ENCODE results near the gene RNF11.
"Not testable (repeated sequence)": the region's sequence is repeated elsewhere in the genome, so short reads cannot be mapped to it uniquely, and the experiment has no call there.

The RNF11 gene

GRCh38 chr1:51231120-51231519 lies 5.0 kb upstream of the RNF11 start:
- H3K4me1 ChIP-seq (ENCODE audit: control insufficient read depth, low read depth, low read length) = peaks cover 5% of the 10 kb centered on the region

GRCh38 chr1:51231896-51232295 lies 4.2 kb upstream of the RNF11 start:
- Histone ChIP-seq H3K36me3 (ENCODE audit: control insufficient read depth, low read depth, low read length) (no peaks in the 10 kb centered on the region), H3K4me1 (ENCODE audit: control insufficient read depth, low read depth, low read length) (peaks cover 5% of the 10 kb centered on the region), H3K9ac (ENCODE audit: low read length) (no peak overlapping the region), H3K9me3 (ENCODE audit: control insufficient read depth, low read depth, low read length) (no peaks in the 10 kb centered on the region), H3K27ac (ENCODE audit: low read length) (no peak overlapping the region), H3K4me3 (ENCODE audit: low read length) (no peak overlapping the region), H3K27me3 (ENCODE audit: control insufficient read depth, insufficient read depth, low read length) (peaks cover 15% of the 10 kb centered on the region)

More at GRCh38 chr1:51231120-51231519, 5.0 kb upstream of the RNF11 start:
- Histone ChIP-seq H3K9ac (ENCODE audit: low read length) (no peak overlapping the region), H3K27ac (ENCODE audit: low read length) (no peak overlapping the region), H3K9me3 (ENCODE audit: control insufficient read depth, low read depth, low read length) (no peaks in the 10 kb centered on the region), H3K4me3 (ENCODE audit: low read length) (no peak overlapping the region), H3K36me3 (ENCODE audit: control insufficient read depth, low read depth, low read length) (no peaks in the 10 kb centered on the region), H3K27me3 (ENCODE audit: control insufficient read depth, insufficient read depth, low read length) (peaks cover 15% of the 10 kb centered on the region)

- peaks cover 14% of the 10 kb centered on the region for H3K4me1 ChIP-seq (ENCODE audit: control insufficient read depth, low read depth, low read length)
- peaks cover 15% of the 10 kb centered on the region for H3K27me3 ChIP-seq (ENCODE audit: control insufficient read depth, insufficient read depth, low read length)
- not testable (repeated sequence) for H3K9ac ChIP-seq (ENCODE audit: low read length); H3K27ac ChIP-seq (ENCODE audit: low read length); H3K36me3 ChIP-seq (ENCODE audit: control insufficient read depth, low read depth, low read length); H3K4me3 ChIP-seq (ENCODE audit: low read length); H3K9me3 ChIP-seq (ENCODE audit: control insufficient read depth, low read depth, low read length)
These were observed 1.8 kb upstream of the RNF11 start for GRCh38 chr1:51234236-51234635.

- no peaks in the 10 kb centered on the region for H3K36me3 ChIP-seq (ENCODE audit: control insufficient read depth, low read depth, low read length)
- no peak overlapping the region for H3K4me3 ChIP-seq (ENCODE audit: low read length)
- H3K4me1 ChIP-seq (ENCODE audit: control insufficient read depth, low read depth, low read length) = peaks cover 14% of the 10 kb centered on the region
- H3K27me3 ChIP-seq (ENCODE audit: control insufficient read depth, insufficient read depth, low read length) = peaks cover 15% of the 10 kb centered on the region
- no peak overlapping the region for H3K27ac ChIP-seq (ENCODE audit: low read length)
- H3K9ac ChIP-seq (ENCODE audit: low read length) = no peak overlapping the region
- no peaks in the 10 kb centered on the region for H3K9me3 ChIP-seq (ENCODE audit: control insufficient read depth, low read depth, low read length)
These were observed 1.2 kb upstream of the RNF11 start for GRCh38 chr1:51234721-51235425.

GRCh38 chr1:51236531-51237350 lies 668 bp downstream of the RNF11 start:
- Histone ChIP-seq H3K4me3 (ENCODE audit: low read length) (peak overlapping the region; percentile 98), H3K36me3 (ENCODE audit: control insufficient read depth, low read depth, low read length) (no peaks in the 10 kb centered on the region), H3K27me3 (ENCODE audit: control insufficient read depth, insufficient read depth, low read length) (peaks cover 15% of the 10 kb centered on the region), H3K9me3 (ENCODE audit: control insufficient read depth, low read depth, low read length) (no peaks in the 10 kb centered on the region), H3K9ac (ENCODE audit: low read length) (peak overlapping the region; percentile 84), H3K4me1 (ENCODE audit: control insufficient read depth, low read depth, low read length) (peaks cover 18% of the 10 kb centered on the region), H3K27ac (ENCODE audit: low read length) (peak overlapping the region; percentile 19)

DNA sequence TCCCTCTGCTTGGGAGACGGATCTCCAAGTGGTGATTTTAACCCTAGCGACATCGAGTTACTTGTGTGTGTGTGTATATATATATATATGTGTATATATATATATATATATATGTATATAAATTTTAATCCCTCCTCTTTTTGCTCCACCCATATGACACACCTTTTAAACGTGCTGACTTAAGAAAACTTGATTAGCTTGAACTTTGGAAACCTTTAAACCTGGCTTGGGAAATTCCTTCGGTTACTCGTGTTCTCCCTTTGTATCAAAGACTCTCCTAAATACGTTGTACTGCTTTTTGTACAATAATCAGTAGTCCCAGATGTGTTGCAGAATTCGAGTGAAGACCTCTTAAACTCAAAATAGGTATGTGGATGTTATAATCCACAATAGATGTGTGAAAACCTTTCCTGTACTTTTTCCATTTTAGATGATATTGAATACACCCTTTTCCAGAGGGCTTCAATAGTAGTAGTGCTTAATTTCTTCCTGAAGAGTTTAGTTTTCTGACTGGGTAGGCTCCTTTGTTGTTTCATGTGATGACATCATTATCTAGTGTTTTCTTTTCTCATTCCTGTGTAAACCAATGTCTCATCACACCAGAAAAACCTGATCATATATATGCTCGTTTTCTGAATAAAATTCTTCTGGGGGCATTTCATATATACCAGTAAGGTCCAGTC lies 1.4 kb downstream of the RNF11 start:
- Histone ChIP-seq H3K36me3 (ENCODE audit: control insufficient read depth, low read depth, low read length) (no peaks in the 10 kb centered on the region), H3K27ac (ENCODE audit: low read length) (no peak overlapping the region), H3K4me3 (ENCODE audit: low read length) (peak overlapping the region; percentile 98), H3K9ac (ENCODE audit: low read length) (peak overlapping the region; percentile 29), H3K27me3 (ENCODE audit: control insufficient read depth, insufficient read depth, low read length) (peaks cover 15% of the 10 kb centered on the region), H3K9me3 (ENCODE audit: control insufficient read depth, low read depth, low read length) (no peaks in the 10 kb centered on the region), H3K4me1 (ENCODE audit: control insufficient read depth, low read depth, low read length) (peaks cover 21% of the 10 kb centered on the region)

- peak overlapping the region; percentile 98 for H3K4me3 ChIP-seq (ENCODE audit: low read length)
- H3K36me3 ChIP-seq (ENCODE audit: control insufficient read depth, low read depth, low read length) = no peaks in the 10 kb centered on the region
- H3K9ac ChIP-seq (ENCODE audit: low read length) = peak overlapping the region; percentile 29
- peaks cover 21% of the 10 kb centered on the region for H3K4me1 ChIP-seq (ENCODE audit: control insufficient read depth, low read depth, low read length)
- H3K27me3 ChIP-seq (ENCODE audit: control insufficient read depth, insufficient read depth, low read length) = peaks cover 15% of the 10 kb centered on the region
- no peaks in the 10 kb centered on the region for H3K9me3 ChIP-seq (ENCODE audit: control insufficient read depth, low read depth, low read length)
- no peak overlapping the region for H3K27ac ChIP-seq (ENCODE audit: low read length)
These were observed 1.9 kb downstream of the RNF11 start for GRCh38 chr1:51238034-51238403.

GRCh38 chr1:51240084-51240483 lies 4.0 kb downstream of the RNF11 start:
- H3K4me1 ChIP-seq (ENCODE audit: control insufficient read depth, low read depth, low read length) = peaks cover 21% of the 10 kb centered on the region
- H3K27me3 ChIP-seq (ENCODE audit: control insufficient read depth, insufficient read depth, low read length) = peaks cover 7% of the 10 kb centered on the region
- no peak overlapping the region for H3K9ac ChIP-seq (ENCODE audit: low read length)
- no peak overlapping the region for H3K4me3 ChIP-seq (ENCODE audit: low read length)
- no peak overlapping the region for H3K27ac ChIP-seq (ENCODE audit: low read length)
- H3K9me3 ChIP-seq (ENCODE audit: control insufficient read depth, low read depth, low read length) = no peaks in the 10 kb centered on the region
- H3K36me3 ChIP-seq (ENCODE audit: control insufficient read depth, low read depth, low read length) = no peaks in the 10 kb centered on the region

DNA sequence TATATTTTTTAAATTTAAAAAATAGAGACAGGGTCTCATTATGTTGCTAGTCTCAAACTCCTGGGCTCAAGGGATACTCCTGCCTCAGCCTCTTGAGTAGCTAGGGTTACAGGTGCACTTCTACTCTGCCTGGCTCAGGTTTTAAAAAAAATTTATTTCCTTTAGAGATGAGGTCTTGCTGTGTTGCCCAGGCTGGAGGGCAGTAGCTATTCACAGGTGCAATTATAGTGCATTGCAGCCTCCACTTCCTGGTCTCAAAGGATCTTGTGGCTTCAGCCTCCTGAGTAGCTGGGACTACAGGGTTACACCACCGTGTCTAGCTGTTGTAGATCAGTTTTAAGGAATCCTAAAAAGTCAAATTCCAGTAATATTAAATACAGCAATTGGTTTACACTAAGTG lies 5.0 kb downstream of the RNF11 start:
- Histone ChIP-seq H3K36me3 (ENCODE audit: control insufficient read depth, low read depth, low read length) (no peaks in the 10 kb centered on the region), H3K9me3 (ENCODE audit: control insufficient read depth, low read depth, low read length) (no peaks in the 10 kb centered on the region), H3K27me3 (ENCODE audit: control insufficient read depth, insufficient read depth, low read length) (no peaks in the 10 kb centered on the region), H3K4me3 (ENCODE audit: low read length) (no peak overlapping the region), H3K9ac (ENCODE audit: low read length) (no peak overlapping the region), H3K4me1 (ENCODE audit: control insufficient read depth, low read depth, low read length) (peaks cover 16% of the 10 kb centered on the region), H3K27ac (ENCODE audit: low read length) (no peak overlapping the region)

DNA sequence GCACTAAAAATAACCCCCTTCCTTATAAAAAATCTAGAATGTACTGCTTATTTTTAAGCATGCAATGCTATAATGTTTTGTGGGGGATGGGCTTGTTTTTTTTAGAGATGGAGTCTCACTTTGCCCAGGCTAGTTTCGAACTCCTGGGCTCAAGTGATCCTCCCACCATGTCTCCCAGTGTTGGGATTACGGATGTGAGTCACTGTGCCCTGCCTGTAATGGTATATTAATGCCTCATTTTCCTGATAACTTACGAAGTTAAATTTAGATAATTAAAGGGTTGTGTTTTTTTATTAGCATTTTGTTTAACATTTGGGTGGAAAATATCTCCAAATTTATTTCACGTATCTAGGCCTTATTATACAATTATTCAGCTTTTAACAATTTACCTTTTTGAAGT lies 6.5 kb downstream of the RNF11 start:
- Histone ChIP-seq H3K9ac (ENCODE audit: low read length) (no peak overlapping the region), H3K9me3 (ENCODE audit: control insufficient read depth, low read depth, low read length) (no peaks in the 10 kb centered on the region), H3K4me1 (ENCODE audit: control insufficient read depth, low read depth, low read length) (peaks cover 14% of the 10 kb centered on the region), H3K4me3 (ENCODE audit: low read length) (no peak overlapping the region), H3K36me3 (ENCODE audit: control insufficient read depth, low read depth, low read length) (no peaks in the 10 kb centered on the region), H3K27me3 (ENCODE audit: control insufficient read depth, insufficient read depth, low read length) (no peaks in the 10 kb centered on the region), H3K27ac (ENCODE audit: low read length) (no peak overlapping the region)

DNA sequence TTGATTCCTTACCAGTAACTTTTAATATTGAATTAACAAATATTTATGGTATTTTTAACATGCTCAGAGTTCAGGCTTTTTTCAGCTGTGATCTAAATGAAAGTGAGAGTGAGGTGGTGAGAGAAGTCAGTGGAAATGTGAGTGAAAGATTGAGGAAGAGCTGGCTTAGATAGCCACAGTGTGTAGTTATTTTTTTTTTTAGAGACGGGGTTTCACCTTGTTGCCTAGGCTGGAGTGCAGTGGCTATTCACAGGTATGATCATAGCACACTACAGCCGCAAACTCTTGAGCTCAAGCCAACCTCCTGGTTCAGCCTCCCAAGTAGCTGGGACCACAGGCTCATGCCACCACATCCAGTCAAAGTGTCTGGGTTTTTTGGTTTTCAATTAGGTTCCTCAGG lies 10.9 kb downstream of the RNF11 start:
- Histone ChIP-seq H3K27ac (ENCODE audit: low read length) (no peak overlapping the region), H3K9me3 (ENCODE audit: control insufficient read depth, low read depth, low read length) (no peaks in the 10 kb centered on the region), H3K4me3 (ENCODE audit: low read length) (no peak overlapping the region), H3K9ac (ENCODE audit: low read length) (no peak overlapping the region), H3K4me1 (ENCODE audit: control insufficient read depth, low read depth, low read length) (peaks cover 1% of the 10 kb centered on the region), H3K36me3 (ENCODE audit: control insufficient read depth, low read depth, low read length) (no peaks in the 10 kb centered on the region), H3K27me3 (ENCODE audit: control insufficient read depth, insufficient read depth, low read length) (no peaks in the 10 kb centered on the region)
